ENCODE results near the gene COPS2.

- no peak for TF ChIP-seq POLR2AphosphoS5 (IDR thresholded peaks at IDR 0.05)
- TF ChIP-seq CTCF (IDR thresholded peaks at IDR 0.05): no peak
Observed at GRCh38 chr15:49122541-49123062, 32.8 kb downstream of the COPS2 start.
